ENCODE measurements around the gene ACADS.
"Not testable (repeated sequence)": the region's sequence is repeated elsewhere in the genome, so short reads cannot be mapped to it uniquely, and the experiment has no call there.

Gene ACADS

GRCh38 chr12:120720987-120721801, 4.4 kb upstream of the ACADS start:
- intact Hi-C loops (cut with DNase I), result loop anchor here (10.0 kb wide), 1 partner anchor 184 kb away; the partner anchor contains the start of gene SPPL3
- DNase-seq, result no peak

GRCh38 chr12:120721866-120722265, 3.8 kb upstream of the ACADS start:
- no peak for DNase-seq
- intact Hi-C loops (cut with DNase I), result loop anchor here (10.0 kb wide), 1 partner anchor 183 kb away; the partner anchor contains the start of gene SPPL3

GRCh38 chr12:120722784-120723183, 2.8 kb upstream of the ACADS start:
- intact Hi-C loops (cut with DNase I), result loop anchor here (10.0 kb wide), 1 partner anchor 182 kb away; the partner anchor contains the start of gene SPPL3
- no peak for DNase-seq

- no peak for DNase-seq
- intact Hi-C loops (cut with DNase I), result loop anchor here (10.0 kb wide), 1 partner anchor 180 kb away; the partner anchor contains the start of gene SPPL3
These were observed 906 bp upstream of the ACADS start for GRCh38 chr12:120724720-120725119.

- no peak for DNase-seq
- intact Hi-C loops (cut with DNase I), result loop anchor here (10.0 kb wide), 1 partner anchor 180 kb away; the partner anchor contains the start of gene SPPL3
These were observed 421 bp upstream of the ACADS start for GRCh38 chr12:120725151-120725658.

- DNase-seq, result no peak
- intact Hi-C loops (cut with DNase I), result loop anchor here (10.0 kb wide), 1 partner anchor 178 kb away; the partner anchor contains the start of gene SPPL3
These were observed 826 bp downstream of the ACADS start for GRCh38 chr12:120726510-120726793.

- no peak for DNase-seq
These were observed 1.3 kb downstream of the ACADS start for GRCh38 chr12:120726961-120727360.

GRCh38 chr12:120732198-120732597, 6.6 kb downstream of the ACADS start:
- DNase-seq; intact Hi-C loops (cut with DNase I): not testable (repeated sequence)

More at GRCh38 chr12:120726961-120727360, 1.3 kb downstream of the ACADS start:
- intact Hi-C loops (cut with DNase I), result loop anchor here (10.0 kb wide), 1 partner anchor 178 kb away; the partner anchor contains the start of gene SPPL3

- intact Hi-C loops (cut with DNase I), result no loop called here
- no peak for DNase-seq
These were observed 7.9 kb downstream of the ACADS start for GRCh38 chr12:120733574-120733973.

- intact Hi-C loops (cut with DNase I), result no loop called here
- no peak for DNase-seq
These were observed 8.6 kb downstream of the ACADS start for GRCh38 chr12:120734210-120734609.

- intact Hi-C loops (cut with DNase I), result no loop called here
- no peak for DNase-seq
These were observed 9.6 kb downstream of the ACADS start for GRCh38 chr12:120735181-120735580.

GRCh38 chr12:120736404-120737331, 11.0 kb downstream of the ACADS start:
- no peak for DNase-seq

GRCh38 chr12:120737557-120738251, 12.1 kb downstream of the ACADS start:
- no peak for DNase-seq
- intact Hi-C loops (cut with DNase I), result no loop called here

More at GRCh38 chr12:120736404-120737331, 11.0 kb downstream of the ACADS start:
- intact Hi-C loops (cut with DNase I), result no loop called here

GRCh38 chr12:120738252-120739030, 12.8 kb downstream of the ACADS start:
- DNase-seq, result no peak
- intact Hi-C loops (cut with DNase I), result no loop called here

GRCh38 chr12:120739031-120739762, 13.6 kb downstream of the ACADS start:
- no peak for DNase-seq
- intact Hi-C loops (cut with DNase I), result no loop called here

GRCh38 chr12:120739821-120740613, 14.4 kb downstream of the ACADS start:
- intact Hi-C loops (cut with DNase I), result no loop called here
- no peak for DNase-seq

- DNase-seq, result no peak
- intact Hi-C loops (cut with DNase I), result no loop called here
These were observed 15.2 kb downstream of the ACADS start for GRCh38 chr12:120740871-120741270.
